B cell (primary cell): ENCODE measurements around the gene TPRA1.

Experiments
- CTCF ChIP-seq: fragments of 200-600 bp; IDR thresholded peaks from one replicate; pipeline ENCODE4 v1.8.0; 2022; ENCODE audit warnings: antibody characterized with exemption, mild to moderate bottlenecking
- EZH2 ChIP-seq: IDR thresholded peaks from 2 replicates; pipeline ENCODE4 v1.6.1; 2012; ENCODE audit warnings: borderline replicate concordance, low read depth, mild to moderate bottlenecking, moderate library complexity, low read length; ENCODE audit not compliant: insufficient read depth, poor library complexity, severe bottlenecking

GRCh38 chr3:127632035-127632820 is 41.7 kb upstream of the TPRA1 start:
- no peak for TF ChIP-seq EZH2
- TF ChIP-seq CTCF = no peak
